AG04450 (cell line): ENCODE measurements around the gene NFIX. TPM values are rescaled to one million over a fixed set of nuclear protein-coding genes. Genes with fewer than 3 reads are reported as not detected.

Source experiments
- CTCF ChIA-PET: fragments of 300-600, 350-600 bp; formaldehyde crosslinking; extraction: SDS; loops from one replicate; lab custom pipeline; 2022; ENCODE audit warnings: antibody characterized with exemption, inconsistent platforms; lab: Charles Lee
- POLR2A ChIA-PET: fragments of 350-600 bp; formaldehyde crosslinking; extraction: SDS; loops from one replicate; lab custom pipeline; 2021; ENCODE audit warnings: antibody characterized with exemption, inconsistent platforms; lab: Yijun Ruan, JAX
- DNase-seq: peaks from one replicate; pipeline ENCODE4 v3.0.0-alpha.2; 2011; ENCODE audit warnings: low read depth, low spot score
- H3K27ac ChIP-seq: one replicate; pipeline ENCODE4 v1.5.1; 2012; ENCODE audit warnings: low read depth, low read length, control low read depth
- H3K27me3 ChIP-seq: one replicate; pipeline ENCODE4 v1.6.0; 2012; ENCODE audit warnings: low read length; ENCODE audit not compliant: control insufficient read depth, insufficient read depth
- H3K4me3 ChIP-seq: 2 replicates; pipeline ENCODE4 v1.5.1; 2011; ENCODE audit warnings: mild to moderate bottlenecking, low read depth, low read length, control low read depth
- H3K9me3 ChIP-seq: 2 replicates; pipeline ENCODE4 v1.5.1; 2012; ENCODE audit warnings: low read length; ENCODE audit not compliant: control insufficient read depth, insufficient read depth
- polyA plus RNA-seq: library from polyadenylated mRNA; depleted of rRNA; stranded (reverse); fragments of >200 nt; gene quantifications from 2 replicates; pipeline ENCODE4 v1.2.3, GENCODE V29; 2011
- TF ChIP-seq, protein P1 (sequence below): IDR thresholded peaks from 2 replicates; pipeline ENCODE4 v1.5.1; 2011; ENCODE audit warnings: low read depth, low read length, control low read depth, inconsistent platforms

The NFIX gene
- polyA plus RNA-seq, 1 experiment, result 15.1 TPM

- Histone ChIP-seq H3K4me3 (no peak overlapping the region), H3K27me3 (no peaks in the 10 kb centered on the region), H3K9me3 (no peaks in the 10 kb centered on the region; the same call in 1 of the 2 replicates), H3K27ac (peak overlapping the region; percentile 49)
- POLR2A ChIA-PET, result no interaction called here
- DNase-seq, result no peak
- CTCF ChIA-PET, result no interaction called here
- TF ChIP-seq, protein P1, sequence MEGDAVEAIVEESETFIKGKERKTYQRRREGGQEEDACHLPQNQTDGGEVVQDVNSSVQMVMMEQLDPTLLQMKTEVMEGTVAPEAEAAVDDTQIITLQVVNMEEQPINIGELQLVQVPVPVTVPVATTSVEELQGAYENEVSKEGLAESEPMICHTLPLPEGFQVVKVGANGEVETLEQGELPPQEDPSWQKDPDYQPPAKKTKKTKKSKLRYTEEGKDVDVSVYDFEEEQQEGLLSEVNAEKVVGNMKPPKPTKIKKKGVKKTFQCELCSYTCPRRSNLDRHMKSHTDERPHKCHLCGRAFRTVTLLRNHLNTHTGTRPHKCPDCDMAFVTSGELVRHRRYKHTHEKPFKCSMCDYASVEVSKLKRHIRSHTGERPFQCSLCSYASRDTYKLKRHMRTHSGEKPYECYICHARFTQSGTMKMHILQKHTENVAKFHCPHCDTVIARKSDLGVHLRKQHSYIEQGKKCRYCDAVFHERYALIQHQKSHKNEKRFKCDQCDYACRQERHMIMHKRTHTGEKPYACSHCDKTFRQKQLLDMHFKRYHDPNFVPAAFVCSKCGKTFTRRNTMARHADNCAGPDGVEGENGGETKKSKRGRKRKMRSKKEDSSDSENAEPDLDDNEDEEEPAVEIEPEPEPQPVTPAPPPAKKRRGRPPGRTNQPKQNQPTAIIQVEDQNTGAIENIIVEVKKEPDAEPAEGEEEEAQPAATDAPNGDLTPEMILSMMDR, result no peak
These were observed 24.1 kb downstream of the NFIX start for GRCh38 chr19:13019332-13019731.

- Histone ChIP-seq H3K4me3 (no peak overlapping the region), H3K27me3 (no peaks in the 10 kb centered on the region), H3K27ac (peak overlapping the region; percentile 31), H3K9me3 (no peaks in the 10 kb centered on the region; the same call in 1 of the 2 replicates)
- ChIA-PET POLR2A (no interaction called here), CTCF (no interaction called here)
- TF ChIP-seq, protein P1, result no peak
- DNase-seq, result no peak
These were observed 24.7 kb downstream of the NFIX start for GRCh38 chr19:13020002-13020414.

DNA sequence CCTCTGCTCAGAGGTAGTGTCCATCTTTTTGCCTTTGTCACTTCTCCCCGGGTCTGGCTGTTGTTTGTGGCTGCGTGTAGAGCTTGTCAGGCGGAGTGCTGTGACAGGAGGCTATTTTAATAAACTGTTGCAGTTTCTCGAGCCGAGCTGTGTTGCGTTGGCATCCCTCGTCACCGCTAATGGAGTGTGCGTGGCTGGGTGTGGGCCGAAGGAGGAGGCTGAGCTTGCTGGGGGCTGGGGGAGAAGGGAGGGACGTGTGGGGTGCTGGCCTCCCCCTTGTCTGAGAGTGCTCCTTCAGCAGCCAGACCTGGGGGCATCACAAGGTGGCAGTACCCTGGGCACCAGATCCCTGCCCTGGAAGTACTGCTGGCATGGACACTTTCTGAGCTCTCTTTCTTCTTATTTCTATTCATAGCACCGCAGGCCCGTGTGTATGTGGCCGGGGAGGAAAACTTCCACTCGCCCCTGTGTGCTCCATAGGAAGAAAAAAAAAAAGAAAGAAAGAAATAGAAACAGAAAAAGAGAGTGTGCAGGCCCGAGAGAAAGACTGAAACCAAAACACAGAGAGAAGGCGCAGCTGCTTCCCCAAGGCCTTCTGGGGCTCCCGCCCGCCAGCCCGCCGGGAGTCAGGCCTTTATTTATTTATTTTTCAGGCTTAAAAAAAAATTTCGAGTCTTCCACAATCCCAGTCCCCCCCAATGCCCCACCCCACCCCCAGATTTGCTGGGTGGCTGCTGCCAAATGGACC is 27.0 kb downstream of the NFIX start:
- TF ChIP-seq, protein P1, result no peak
- DNase-seq, result peak; percentile 55
- POLR2A ChIA-PET, result interaction anchor here (0.7 to 3.1 kb wide), 8 partner anchors 9 to 60 kb away, joined by 3 to 20 read pairs (median 4); no protein-coding TSS in a partner anchor

DNA sequence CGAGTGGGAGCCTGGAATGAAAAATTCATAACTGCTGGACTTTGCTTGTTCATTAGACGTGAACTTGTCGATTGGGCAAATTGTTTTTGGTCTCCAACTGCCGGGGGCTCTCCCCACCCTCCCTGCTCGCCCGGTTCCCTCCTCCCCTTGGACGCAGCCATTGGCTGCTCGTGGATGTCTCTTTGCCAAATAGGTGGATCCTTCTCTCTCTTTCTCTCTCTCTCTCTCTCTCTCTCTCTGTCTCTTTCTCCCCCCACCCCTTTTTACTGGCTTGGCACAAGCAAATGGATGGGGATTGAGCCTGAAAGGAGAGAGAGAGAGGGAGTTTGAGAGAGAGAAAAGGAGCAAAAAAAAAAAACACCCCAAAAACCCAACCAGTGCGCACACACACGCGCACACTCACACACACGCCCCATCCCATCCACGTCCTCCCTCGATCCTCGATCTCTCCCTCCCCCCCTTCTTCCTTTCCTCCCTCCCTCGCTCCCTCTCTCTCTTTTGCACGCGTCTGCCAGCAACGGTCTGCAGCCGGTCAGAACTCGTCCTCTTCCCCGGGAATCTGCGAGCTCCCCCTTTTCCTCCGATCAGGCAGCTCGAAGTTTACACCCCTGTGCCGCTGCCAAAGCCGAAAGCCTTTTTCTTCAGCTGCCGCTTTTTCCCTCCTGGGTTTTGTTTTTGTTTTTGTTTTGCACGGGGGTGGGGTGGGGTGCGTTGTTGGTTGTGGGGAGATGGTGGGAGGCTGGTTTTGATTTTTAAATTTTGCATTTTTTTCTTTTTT is 27.8 kb downstream of the NFIX start:
- DNase-seq, result peak; percentile 92
- no peaks in the 10 kb centered on the region; the same call in 1 of the 2 replicates for H3K9me3 ChIP-seq
- no peaks in the 10 kb centered on the region for H3K27me3 ChIP-seq
- TF ChIP-seq, protein P1, result no peak
- CTCF ChIA-PET, result interaction anchor here (0.7 to 3.5 kb wide), 7 partner anchors 11 to 71 kb away, joined by 3 to 20 read pairs (median 5); no protein-coding TSS in a partner anchor
- POLR2A ChIA-PET, result interaction anchor here (0.6 to 3.1 kb wide), 18 partner anchors 9 to 133 kb away, joined by 3 to 20 read pairs (median 4); partner anchors contain the start of gene CALR
- peak overlapping the region; percentile 99 for H3K27ac ChIP-seq
- peak overlapping the region; percentile 65 for H3K4me3 ChIP-seq

More for the DNA sequence above, 27.0 kb downstream of the NFIX start:
- Histone ChIP-seq H3K27me3 (no peaks in the 10 kb centered on the region), H3K27ac (peak overlapping the region; percentile 99), H3K4me3 (peak overlapping the region; percentile 65), H3K9me3 (no peaks in the 10 kb centered on the region; the same call in 1 of the 2 replicates)
- CTCF ChIA-PET, result interaction anchor here (0.7 to 3.5 kb wide), 6 partner anchors 12 to 72 kb away, joined by 3 to 20 read pairs (median 6); no protein-coding TSS in a partner anchor
